HepG2 (cell line): ENCODE results near the gene OST4. TPM values are rescaled to one million over a fixed set of nuclear protein-coding genes. Genes with fewer than 3 reads are reported as not detected.

Experiments used
- AGO1 ChIP-seq: fragments of 200-400 bp; formaldehyde crosslinking; IDR thresholded peaks from 2 replicates; pipeline ENCODE4 v1.6.1; 2017; ENCODE audit warnings: mild to moderate bottlenecking, low read depth, low read length, moderate library complexity; ENCODE audit not compliant: poor library complexity, severe bottlenecking
- ERF ChIP-seq: IDR thresholded peaks from 2 replicates; pipeline ENCODE4 v1.6.1; 2018; ENCODE audit warnings: missing biosample characterization, missing genetic modification reagents
- FOSL2 ChIP-seq: sonication (generic); formaldehyde crosslinking; IDR thresholded peaks from 2 replicates; pipeline ENCODE4 v1.4.0; 2020; ENCODE audit warnings: missing genetic modification reagents
- KDM4B ChIP-seq: sonication (generic); formaldehyde crosslinking; IDR thresholded peaks from 2 replicates; pipeline ENCODE4 v1.4.0; 2020; ENCODE audit warnings: missing genetic modification reagents
- KMT2B ChIP-seq: IDR thresholded peaks from 2 replicates; pipeline ENCODE4 v1.6.1; 2016; ENCODE audit warnings: missing genetic modification reagents, missing compliant biosample characterization
- RBM22 ChIP-seq: fragments of 200-400 bp; formaldehyde crosslinking; optimal IDR thresholded peaks from 2 replicates; pipeline ENCODE3; 2017; ENCODE audit warnings: mild to moderate bottlenecking, low read length, moderate library complexity
- RCOR2 ChIP-seq: IDR thresholded peaks from 2 replicates; pipeline ENCODE4 v1.6.1; 2016; ENCODE audit warnings: missing biosample characterization, missing genetic modification reagents
- SIX4 ChIP-seq: sonication (generic); formaldehyde crosslinking; IDR thresholded peaks from 2 replicates; pipeline ENCODE4 v1.4.0; 2020; ENCODE audit warnings: missing genetic modification reagents
- SMARCC2 ChIP-seq: fragments of 450-650 bp; IDR thresholded peaks from 2 replicates; pipeline ENCODE4 v1.6.1; 2017; ENCODE audit warnings: antibody characterized with exemption, mild to moderate bottlenecking
- SRY ChIP-seq: sonication (generic); formaldehyde crosslinking; IDR thresholded peaks from 2 replicates; pipeline ENCODE4 v1.8.0; 2022; ENCODE audit warnings: mild to moderate bottlenecking, missing genetic modification reagents
- TSC22D2 ChIP-seq: sonication (generic); formaldehyde crosslinking; IDR thresholded peaks from 2 replicates; pipeline ENCODE4 v1.5.1; 2020; ENCODE audit warnings: missing genetic modification reagents, mild to moderate bottlenecking, borderline replicate concordance
- ZFP82 ChIP-seq: sonication (generic); formaldehyde crosslinking; IDR thresholded peaks from 2 replicates; pipeline ENCODE4 v1.5.1; 2020; ENCODE audit warnings: mild to moderate bottlenecking, missing genetic modification reagents, borderline replicate concordance
- ZNF329 ChIP-seq: sonication (generic); formaldehyde crosslinking; IDR thresholded peaks from 2 replicates; pipeline ENCODE4 v1.9.0; 2021; ENCODE audit warnings: low read depth, mild to moderate bottlenecking, missing genetic modification reagents
- ZNF562 ChIP-seq: sonication (generic); formaldehyde crosslinking; IDR thresholded peaks from 2 replicates; pipeline ENCODE4 v1.8.0; 2022; ENCODE audit warnings: missing genetic modification reagents, borderline replicate concordance
- ZNF746 ChIP-seq: sonication (generic); formaldehyde crosslinking; IDR thresholded peaks from 2 replicates; pipeline ENCODE4 v1.8.0; 2022; ENCODE audit warnings: mild to moderate bottlenecking, missing genetic modification reagents
- ZZZ3 ChIP-seq: sonication (generic); formaldehyde crosslinking; IDR thresholded peaks from 2 replicates; pipeline ENCODE4 v1.4.0; 2020; ENCODE audit warnings: missing genetic modification reagents, mild to moderate bottlenecking, borderline replicate concordance
- polyA plus RNA-seq, 8 experiments: library from polyadenylated mRNA; depleted of rRNA in 3 of 8; stranded (reverse) in 7 of 8; unstranded in 1 of 8; fragments of >200 nt; fragmentation: Illumina TruSeq in 4 of 8; extraction: Trizol in 4 of 8; gene quantifications; 2 replicates each; pipeline versions ENCODE4 v1.2.1 to v1.2.3, GENCODE V29; 2011 to 2016; ENCODE audit warnings: low read depth in 4 of 8, missing spikeins in 1 of 8, mixed read lengths in 1 of 8; ENCODE audit not compliant: insufficient read depth in 1 of 8
- total RNA-seq, 5 experiments: library from RNA; depleted of rRNA; stranded (reverse); fragments of >200 nt; fragmentation: Illumina TruSeq; extraction: Trizol; gene quantifications; 2 replicates each; pipeline ENCODE4 v1.2.3, GENCODE V29; 2016; ENCODE audit warnings: low read depth in 1 of 5
- TF ChIP-seq, protein P1 (sequence below): sonication (generic); formaldehyde crosslinking; IDR thresholded peaks from 2 replicates; pipeline ENCODE4 v1.5.1; 2020; ENCODE audit warnings: mild to moderate bottlenecking, missing genetic modification reagents, moderate library complexity
- TF ChIP-seq, protein P2 (sequence below): sonication (generic); formaldehyde crosslinking; IDR thresholded peaks from 2 replicates; pipeline ENCODE4 v1.4.0; 2020; ENCODE audit warnings: mild to moderate bottlenecking, low read depth, missing genetic modification reagents
- TF ChIP-seq, protein P3 (sequence below): sonication (generic); formaldehyde crosslinking; conservative IDR thresholded peaks from 2 replicates; pipeline ENCODE4 v1.8.0; 2022; ENCODE audit warnings: missing genetic modification reagents
- TF ChIP-seq, protein P4 (sequence below): sonication (generic); formaldehyde crosslinking; IDR thresholded peaks from 2 replicates; pipeline ENCODE4 v1.4.0; 2020; ENCODE audit warnings: missing genetic modification reagents
- TF ChIP-seq, protein P5 (sequence below): sonication (generic); formaldehyde crosslinking; IDR thresholded peaks from 2 replicates; pipeline ENCODE4 v1.4.0; 2020; ENCODE audit warnings: mild to moderate bottlenecking, missing genetic modification reagents

The OST4 gene
- total and polyA plus RNA-seq, 2 of the 13 experiments (the other 11 are each of a cell fraction or from before 2014, with no cell fraction given), result 498 to 584 TPM

- peak; percentile 68; the same call in 1 of the 2 replicates for TF ChIP-seq SMARCC2
- TF ChIP-seq, protein P1, sequence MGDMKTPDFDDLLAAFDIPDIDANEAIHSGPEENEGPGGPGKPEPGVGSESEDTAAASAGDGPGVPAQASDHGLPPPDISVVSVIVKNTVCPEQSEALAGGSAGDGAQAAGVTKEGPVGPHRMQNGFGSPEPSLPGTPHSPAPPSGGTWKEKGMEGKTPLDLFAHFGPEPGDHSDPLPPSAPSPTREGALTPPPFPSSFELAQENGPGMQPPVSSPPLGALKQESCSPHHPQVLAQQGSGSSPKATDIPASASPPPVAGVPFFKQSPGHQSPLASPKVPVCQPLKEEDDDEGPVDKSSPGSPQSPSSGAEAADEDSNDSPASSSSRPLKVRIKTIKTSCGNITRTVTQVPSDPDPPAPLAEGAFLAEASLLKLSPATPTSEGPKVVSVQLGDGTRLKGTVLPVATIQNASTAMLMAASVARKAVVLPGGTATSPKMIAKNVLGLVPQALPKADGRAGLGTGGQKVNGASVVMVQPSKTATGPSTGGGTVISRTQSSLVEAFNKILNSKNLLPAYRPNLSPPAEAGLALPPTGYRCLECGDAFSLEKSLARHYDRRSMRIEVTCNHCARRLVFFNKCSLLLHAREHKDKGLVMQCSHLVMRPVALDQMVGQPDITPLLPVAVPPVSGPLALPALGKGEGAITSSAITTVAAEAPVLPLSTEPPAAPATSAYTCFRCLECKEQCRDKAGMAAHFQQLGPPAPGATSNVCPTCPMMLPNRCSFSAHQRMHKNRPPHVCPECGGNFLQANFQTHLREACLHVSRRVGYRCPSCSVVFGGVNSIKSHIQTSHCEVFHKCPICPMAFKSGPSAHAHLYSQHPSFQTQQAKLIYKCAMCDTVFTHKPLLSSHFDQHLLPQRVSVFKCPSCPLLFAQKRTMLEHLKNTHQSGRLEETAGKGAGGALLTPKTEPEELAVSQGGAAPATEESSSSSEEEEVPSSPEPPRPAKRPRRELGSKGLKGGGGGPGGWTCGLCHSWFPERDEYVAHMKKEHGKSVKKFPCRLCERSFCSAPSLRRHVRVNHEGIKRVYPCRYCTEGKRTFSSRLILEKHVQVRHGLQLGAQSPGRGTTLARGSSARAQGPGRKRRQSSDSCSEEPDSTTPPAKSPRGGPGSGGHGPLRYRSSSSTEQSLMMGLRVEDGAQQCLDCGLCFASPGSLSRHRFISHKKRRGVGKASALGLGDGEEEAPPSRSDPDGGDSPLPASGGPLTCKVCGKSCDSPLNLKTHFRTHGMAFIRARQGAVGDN (CRISPR knock-in tag), result peak; percentile 95
- TF ChIP-seq KMT2B, result peak; percentile 68
- TF ChIP-seq ZNF562 (CRISPR knock-in tag), result no peak
- peak; percentile 98 for TF ChIP-seq KDM4B (CRISPR knock-in tag)
- no peak for TF ChIP-seq RBM22
- TF ChIP-seq, protein P2, sequence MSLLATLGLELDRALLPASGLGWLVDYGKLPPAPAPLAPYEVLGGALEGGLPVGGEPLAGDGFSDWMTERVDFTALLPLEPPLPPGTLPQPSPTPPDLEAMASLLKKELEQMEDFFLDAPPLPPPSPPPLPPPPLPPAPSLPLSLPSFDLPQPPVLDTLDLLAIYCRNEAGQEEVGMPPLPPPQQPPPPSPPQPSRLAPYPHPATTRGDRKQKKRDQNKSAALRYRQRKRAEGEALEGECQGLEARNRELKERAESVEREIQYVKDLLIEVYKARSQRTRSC (CRISPR knock-in tag), result 0 out of 2 replicates have a peak, but pooled peaks have one; percentile 28
- TF ChIP-seq RCOR2 (CRISPR knock-in tag), result peak; percentile 92
- TF ChIP-seq FOSL2 (CRISPR knock-in tag), result peak; percentile 87
- TF ChIP-seq, protein P3, sequence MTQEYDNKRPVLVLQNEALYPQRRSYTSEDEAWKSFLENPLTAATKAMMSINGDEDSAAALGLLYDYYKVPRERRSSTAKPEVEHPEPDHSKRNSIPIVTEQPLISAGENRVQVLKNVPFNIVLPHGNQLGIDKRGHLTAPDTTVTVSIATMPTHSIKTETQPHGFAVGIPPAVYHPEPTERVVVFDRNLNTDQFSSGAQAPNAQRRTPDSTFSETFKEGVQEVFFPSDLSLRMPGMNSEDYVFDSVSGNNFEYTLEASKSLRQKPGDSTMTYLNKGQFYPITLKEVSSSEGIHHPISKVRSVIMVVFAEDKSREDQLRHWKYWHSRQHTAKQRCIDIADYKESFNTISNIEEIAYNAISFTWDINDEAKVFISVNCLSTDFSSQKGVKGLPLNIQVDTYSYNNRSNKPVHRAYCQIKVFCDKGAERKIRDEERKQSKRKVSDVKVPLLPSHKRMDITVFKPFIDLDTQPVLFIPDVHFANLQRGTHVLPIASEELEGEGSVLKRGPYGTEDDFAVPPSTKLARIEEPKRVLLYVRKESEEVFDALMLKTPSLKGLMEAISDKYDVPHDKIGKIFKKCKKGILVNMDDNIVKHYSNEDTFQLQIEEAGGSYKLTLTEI, result no peak
- peak; percentile 63; the same call in 1 of the 2 replicates for TF ChIP-seq SRY (CRISPR knock-in tag)
- 0 out of 2 replicates have a peak, but pooled peaks have one; percentile 69 for TF ChIP-seq TSC22D2 (CRISPR knock-in tag)
- peak; percentile 94 for TF ChIP-seq ERF (CRISPR knock-in tag)
- TF ChIP-seq, protein P4, sequence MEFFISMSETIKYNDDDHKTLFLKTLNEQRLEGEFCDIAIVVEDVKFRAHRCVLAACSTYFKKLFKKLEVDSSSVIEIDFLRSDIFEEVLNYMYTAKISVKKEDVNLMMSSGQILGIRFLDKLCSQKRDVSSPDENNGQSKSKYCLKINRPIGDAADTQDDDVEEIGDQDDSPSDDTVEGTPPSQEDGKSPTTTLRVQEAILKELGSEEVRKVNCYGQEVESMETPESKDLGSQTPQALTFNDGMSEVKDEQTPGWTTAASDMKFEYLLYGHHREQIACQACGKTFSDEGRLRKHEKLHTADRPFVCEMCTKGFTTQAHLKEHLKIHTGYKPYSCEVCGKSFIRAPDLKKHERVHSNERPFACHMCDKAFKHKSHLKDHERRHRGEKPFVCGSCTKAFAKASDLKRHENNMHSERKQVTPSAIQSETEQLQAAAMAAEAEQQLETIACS (CRISPR knock-in tag), result peak; percentile 42; the same call in 1 of the 2 replicates
- TF ChIP-seq ZZZ3 (CRISPR knock-in tag), result no peak
- TF ChIP-seq ZFP82 (CRISPR knock-in tag), result no peak
- TF ChIP-seq ZNF746 (CRISPR knock-in tag), result peak; percentile 74
- TF ChIP-seq, protein P5, sequence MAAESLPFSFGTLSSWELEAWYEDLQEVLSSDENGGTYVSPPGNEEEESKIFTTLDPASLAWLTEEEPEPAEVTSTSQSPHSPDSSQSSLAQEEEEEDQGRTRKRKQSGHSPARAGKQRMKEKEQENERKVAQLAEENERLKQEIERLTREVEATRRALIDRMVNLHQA, result 0 out of 2 replicates have a peak, but pooled peaks have one; percentile 38
- no peak; the same call in 1 of the 2 replicates for TF ChIP-seq ZNF329 (CRISPR knock-in tag)
- no peak; the same call in 1 of the 2 replicates for TF ChIP-seq SIX4
- TF ChIP-seq AGO1, result peak; percentile 53
These were observed 24.5 kb upstream of the OST4 start (continued) for GRCh38 chr2:27095745-27096651.
